ENCODE measurements around the gene COL13A1. TPM values are rescaled to one million over a fixed set of nuclear protein-coding genes. Genes with fewer than 3 reads are reported as not detected.

Gene COL13A1
- total RNA-seq, 4 donors from 2014 or later, result 0.42 to 3.4 (median 1.5) TPM

GRCh38 chr10:69780077-69780476, 21.6 kb upstream of the COL13A1 start:
- 79% methylated on average over 5 of the region's 5 CpGs for WGBS

DNA sequence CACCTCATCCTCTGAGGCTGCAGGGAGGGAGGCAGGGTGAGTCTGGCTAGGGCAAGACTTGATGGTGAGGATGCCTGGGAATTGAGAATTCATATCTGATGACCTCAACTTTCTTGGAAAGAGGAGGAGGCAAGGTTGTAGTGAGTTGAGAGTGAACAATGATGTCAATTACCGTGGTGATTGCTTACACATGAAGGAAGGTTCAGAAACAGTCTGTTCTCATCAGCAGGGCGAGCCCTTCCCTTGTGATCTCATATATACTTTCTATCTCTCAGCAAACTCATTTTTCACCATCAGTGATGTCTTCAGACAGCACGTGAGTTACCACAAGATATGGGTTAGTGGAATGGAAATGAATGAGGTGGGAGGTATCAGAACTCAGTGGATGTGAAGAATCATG, 20.1 kb upstream of the COL13A1 start:
- no peaks in the 10 kb centered on the region for H3K36me3 ChIP-seq
- no peak for DNase-seq (ENCODE audit: low spot score in 2 of 2)
- no peaks in the 10 kb centered on the region for H3K9me3 ChIP-seq
- no peaks in the 10 kb centered on the region for H3K4me1 ChIP-seq
- H3K27ac ChIP-seq, result no peak overlapping the region
- TF ChIP-seq EP300 (IDR thresholded peaks at IDR 0.05) (no peak), POLR2A (IDR thresholded peaks at IDR 0.05) (no peak), CTCF (IDR thresholded peaks at IDR 0.05) (no peak), POLR2AphosphoS5 (IDR thresholded peaks at IDR 0.05) (no peak)
- 75% methylated on average over 3 of the region's 3 CpGs for WGBS
- H3K27me3 ChIP-seq, result peaks cover 28% of the 10 kb centered on the region
- H3K4me3 ChIP-seq, result no peak overlapping the region

More at GRCh38 chr10:69780077-69780476, 21.6 kb upstream of the COL13A1 start:
- no peaks in the 10 kb centered on the region for H3K36me3 ChIP-seq
- no peaks in the 10 kb centered on the region for H3K9me3 ChIP-seq
- H3K4me1 ChIP-seq, result no peaks in the 10 kb centered on the region
- peaks cover 28% of the 10 kb centered on the region for H3K27me3 ChIP-seq
- no peak overlapping the region for H3K4me3 ChIP-seq
- TF ChIP-seq POLR2A (IDR thresholded peaks at IDR 0.05) (no peak), CTCF (IDR thresholded peaks at IDR 0.05) (no peak), EP300 (IDR thresholded peaks at IDR 0.05) (no peak), POLR2AphosphoS5 (IDR thresholded peaks at IDR 0.05) (no peak)
- no peak for DNase-seq (ENCODE audit: low spot score in 2 of 2)
- H3K27ac ChIP-seq, result no peak overlapping the region

GRCh38 chr10:69783515-69783914, 18.2 kb upstream of the COL13A1 start:
- 0% methylated on average over 1 of the region's 2 CpGs for WGBS
- Histone ChIP-seq H3K9me3 (no peaks in the 10 kb centered on the region), H3K27me3 (peaks cover 28% of the 10 kb centered on the region), H3K4me3 (no peak overlapping the region), H3K4me1 (no peaks in the 10 kb centered on the region), H3K36me3 (no peaks in the 10 kb centered on the region), H3K27ac (no peak overlapping the region)
- DNase-seq (ENCODE audit: low spot score in 2 of 2), result no peak
- TF ChIP-seq EP300 (IDR thresholded peaks at IDR 0.05) (no peak), CTCF (IDR thresholded peaks at IDR 0.05) (no peak), POLR2A (IDR thresholded peaks at IDR 0.05) (no peak), POLR2AphosphoS5 (IDR thresholded peaks at IDR 0.05) (no peak)

GRCh38 chr10:69786791-69787190, 14.9 kb upstream of the COL13A1 start:
- H3K27me3 ChIP-seq, result peaks cover 20% of the 10 kb centered on the region
- H3K4me3 ChIP-seq, result no peak overlapping the region
- H3K4me1 ChIP-seq, result no peaks in the 10 kb centered on the region
- 67% methylated on average over 1 of the region's 1 CpG for WGBS
- DNase-seq (ENCODE audit: low spot score in 2 of 2), result no peak
- no peak overlapping the region for H3K27ac ChIP-seq
- H3K36me3 ChIP-seq, result no peaks in the 10 kb centered on the region
- no peak for TF ChIP-seq EP300 (IDR thresholded peaks at IDR 0.05)
- TF ChIP-seq CTCF (IDR thresholded peaks at IDR 0.05), result no peak
- no peak for TF ChIP-seq POLR2A (IDR thresholded peaks at IDR 0.05)
- no peak for TF ChIP-seq POLR2AphosphoS5 (IDR thresholded peaks at IDR 0.05)
- H3K9me3 ChIP-seq, result no peaks in the 10 kb centered on the region

- WGBS, result 79% methylated on average over 3 of the region's 6 CpGs
Observed at GRCh38 chr10:69787681-69788080, 14.0 kb upstream of the COL13A1 start.

More at GRCh38 chr10:69787681-69788080, 14.0 kb upstream of the COL13A1 start:
- Histone ChIP-seq H3K4me1 (no peaks in the 10 kb centered on the region), H3K9me3 (no peaks in the 10 kb centered on the region), H3K27me3 (peaks cover 13% of the 10 kb centered on the region), H3K27ac (no peak overlapping the region), H3K4me3 (no peak overlapping the region), H3K36me3 (no peaks in the 10 kb centered on the region)
- no peak for DNase-seq (ENCODE audit: low spot score in 2 of 2)
- TF ChIP-seq POLR2A (IDR thresholded peaks at IDR 0.05) (no peak), EP300 (IDR thresholded peaks at IDR 0.05) (no peak), POLR2AphosphoS5 (IDR thresholded peaks at IDR 0.05) (no peak), CTCF (IDR thresholded peaks at IDR 0.05) (no peak)

Measured in suprapubic skin (tissue), 4 donors.